Astrocyte of the spinal cord (primary cell): ENCODE results near the gene DCTN2.

ENCODE experiments used
- DNase-seq: peaks from one replicate; pipeline ENCODE4 v3.0.0; 2011; ENCODE audit warnings: low read depth, low spot score
- H3K4me3 ChIP-seq: 2 replicates; pipeline ENCODE4 v1.5.1; 2011; ENCODE audit warnings: low read depth, mild to moderate bottlenecking, low read length, moderate library complexity
- in situ Hi-C: cut with HindIII; loops from 2 replicates; pipeline ENCODE4 v1.10.0; 2017; ENCODE audit warnings: low sequenced_read_pairs
- TF ChIP-seq, protein P1 (sequence below): IDR thresholded peaks from 2 replicates; pipeline ENCODE4 v1.5.1; 2012; ENCODE audit warnings: low read depth, mild to moderate bottlenecking, low read length, inconsistent platforms

DCTN2 gene

DNA sequence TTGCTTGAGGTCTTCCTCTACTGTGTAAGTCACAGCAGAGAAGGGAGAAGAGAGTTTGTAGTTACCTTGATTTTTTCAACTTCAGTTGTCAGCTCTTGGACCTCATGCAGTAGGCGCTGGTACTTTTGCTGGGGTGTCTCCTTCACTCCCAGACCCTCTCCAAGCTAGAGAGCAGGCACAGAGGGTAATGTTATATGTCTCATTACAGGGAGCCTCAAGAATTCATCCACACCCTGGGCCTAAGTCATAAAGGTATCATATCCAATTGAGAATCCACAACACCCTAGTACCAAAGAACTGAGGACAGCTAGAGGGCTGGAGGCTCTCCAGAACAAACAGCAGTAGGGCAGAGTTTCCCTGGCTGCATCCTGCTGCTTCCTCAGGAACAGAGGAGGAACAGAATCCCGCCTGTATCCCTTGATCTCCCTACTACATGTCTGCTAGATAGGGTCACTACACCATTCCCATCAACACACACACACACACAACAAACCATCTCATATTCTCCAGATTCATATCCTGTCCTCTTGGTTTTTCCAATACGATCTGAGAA lies 11.9 kb downstream of the DCTN2 start:
- TF ChIP-seq, protein P1, sequence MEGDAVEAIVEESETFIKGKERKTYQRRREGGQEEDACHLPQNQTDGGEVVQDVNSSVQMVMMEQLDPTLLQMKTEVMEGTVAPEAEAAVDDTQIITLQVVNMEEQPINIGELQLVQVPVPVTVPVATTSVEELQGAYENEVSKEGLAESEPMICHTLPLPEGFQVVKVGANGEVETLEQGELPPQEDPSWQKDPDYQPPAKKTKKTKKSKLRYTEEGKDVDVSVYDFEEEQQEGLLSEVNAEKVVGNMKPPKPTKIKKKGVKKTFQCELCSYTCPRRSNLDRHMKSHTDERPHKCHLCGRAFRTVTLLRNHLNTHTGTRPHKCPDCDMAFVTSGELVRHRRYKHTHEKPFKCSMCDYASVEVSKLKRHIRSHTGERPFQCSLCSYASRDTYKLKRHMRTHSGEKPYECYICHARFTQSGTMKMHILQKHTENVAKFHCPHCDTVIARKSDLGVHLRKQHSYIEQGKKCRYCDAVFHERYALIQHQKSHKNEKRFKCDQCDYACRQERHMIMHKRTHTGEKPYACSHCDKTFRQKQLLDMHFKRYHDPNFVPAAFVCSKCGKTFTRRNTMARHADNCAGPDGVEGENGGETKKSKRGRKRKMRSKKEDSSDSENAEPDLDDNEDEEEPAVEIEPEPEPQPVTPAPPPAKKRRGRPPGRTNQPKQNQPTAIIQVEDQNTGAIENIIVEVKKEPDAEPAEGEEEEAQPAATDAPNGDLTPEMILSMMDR, result no peak
- H3K4me3 ChIP-seq, result no peak overlapping the region
- in situ Hi-C loops, result no loop called here
- no peak for DNase-seq

DNA sequence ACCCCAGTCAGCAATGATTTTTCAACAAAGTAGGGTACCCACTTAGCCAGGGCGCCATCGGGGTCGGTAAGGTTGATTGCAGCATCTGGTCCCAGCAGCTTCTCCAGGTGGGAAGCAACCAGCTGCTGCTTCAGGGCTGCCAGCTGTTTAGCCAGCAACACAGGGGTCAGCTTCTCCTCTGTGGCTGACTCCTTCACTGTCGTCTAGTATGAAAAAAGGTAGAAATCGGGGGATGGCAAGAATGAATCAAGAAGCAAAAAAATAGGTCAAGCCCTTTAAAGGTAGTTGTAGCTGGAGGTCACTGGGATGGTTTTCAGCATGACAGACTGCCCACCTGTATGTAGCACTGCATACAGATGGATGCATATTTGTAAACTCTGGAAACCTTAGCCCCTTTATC lies 12.7 kb downstream of the DCTN2 start:
- TF ChIP-seq, protein P1, result no peak

DNA sequence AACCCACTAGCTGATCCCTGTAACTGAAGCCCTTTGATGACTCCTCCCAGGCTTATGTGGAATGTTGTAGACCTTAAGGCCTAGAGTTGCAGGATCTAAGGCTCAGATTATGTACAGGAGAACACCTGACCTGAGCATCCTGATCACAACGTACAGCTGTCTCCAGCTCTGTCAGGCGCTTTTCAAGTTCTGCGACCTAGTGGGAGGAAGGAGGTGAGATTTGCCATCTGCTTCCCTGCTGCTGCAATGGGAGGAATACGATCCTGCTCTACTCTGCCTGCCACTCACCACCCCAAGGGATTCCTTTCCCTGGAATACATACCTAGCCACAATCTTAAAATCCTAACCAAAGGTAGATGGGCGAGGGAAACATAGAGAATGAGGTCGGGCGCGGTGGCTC lies 13.9 kb downstream of the DCTN2 start:
- no peak overlapping the region for H3K4me3 ChIP-seq
- DNase-seq, result no peak
- TF ChIP-seq, protein P1, result no peak
- in situ Hi-C loops, result no loop called here

More for the DNA sequence above, 12.7 kb downstream of the DCTN2 start:
- in situ Hi-C loops, result no loop called here
- no peak overlapping the region for H3K4me3 ChIP-seq
- no peak for DNase-seq

DNA sequence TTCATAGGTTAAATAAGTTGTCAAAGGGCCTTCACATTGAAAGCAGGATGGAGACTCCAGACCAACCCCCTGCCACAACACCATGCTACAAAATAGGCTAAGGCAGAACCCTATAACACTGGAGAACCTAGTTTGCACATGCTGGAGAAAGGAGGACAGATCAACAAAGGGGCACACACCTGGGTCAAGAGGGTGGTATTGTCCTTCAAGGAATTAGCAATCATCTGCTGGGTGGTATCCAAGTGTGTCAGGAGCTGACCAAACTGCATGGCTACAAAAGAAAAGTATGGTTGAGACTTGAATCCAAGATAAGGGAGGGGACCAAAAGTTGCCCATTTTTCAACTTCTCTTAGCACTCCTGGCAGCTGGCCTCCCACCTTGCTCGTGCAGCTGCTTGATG lies 15.2 kb downstream of the DCTN2 start:
- no peak for DNase-seq
- TF ChIP-seq, protein P1, result no peak
- in situ Hi-C loops, result no loop called here
- no peak overlapping the region for H3K4me3 ChIP-seq

DNA sequence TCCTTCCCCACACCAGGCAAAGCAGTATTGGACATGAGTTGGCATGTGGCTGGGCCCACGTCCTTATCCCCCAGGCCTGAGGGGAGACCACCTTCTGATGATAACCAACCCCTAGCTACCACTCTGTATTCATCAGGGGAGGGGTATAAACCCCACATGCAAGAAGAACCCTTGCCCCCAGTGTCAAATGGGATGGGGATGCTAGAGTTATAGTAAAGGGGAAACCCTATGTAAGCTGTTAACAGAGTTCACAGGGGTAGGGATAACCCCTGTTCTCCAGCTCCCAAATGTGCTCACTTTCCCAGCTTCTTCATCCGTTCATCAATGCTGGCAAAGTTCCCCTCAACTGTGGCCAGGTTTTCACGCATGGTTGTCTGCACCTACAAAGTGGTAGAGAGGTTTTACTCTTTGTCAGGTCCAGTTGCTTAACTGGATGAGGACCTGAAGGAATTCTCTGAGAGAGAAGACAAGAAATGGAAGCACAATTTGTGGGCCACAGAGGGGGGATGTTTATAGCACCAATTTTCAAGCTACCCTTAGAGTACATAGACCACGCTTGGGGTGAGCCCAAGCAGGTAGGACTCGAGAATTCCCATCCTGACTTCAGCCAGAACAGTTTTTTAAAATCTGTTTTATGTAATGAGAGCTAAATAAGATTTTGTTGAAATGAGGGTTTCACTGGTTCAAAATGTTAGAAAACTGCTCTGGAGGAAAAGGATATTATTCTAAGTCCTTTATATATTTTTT lies 16.4 kb downstream of the DCTN2 start:
- DNase-seq, result no peak
- TF ChIP-seq, protein P1, result no peak
- in situ Hi-C loops, result no loop called here
- H3K4me3 ChIP-seq, result no peak overlapping the region

DNA sequence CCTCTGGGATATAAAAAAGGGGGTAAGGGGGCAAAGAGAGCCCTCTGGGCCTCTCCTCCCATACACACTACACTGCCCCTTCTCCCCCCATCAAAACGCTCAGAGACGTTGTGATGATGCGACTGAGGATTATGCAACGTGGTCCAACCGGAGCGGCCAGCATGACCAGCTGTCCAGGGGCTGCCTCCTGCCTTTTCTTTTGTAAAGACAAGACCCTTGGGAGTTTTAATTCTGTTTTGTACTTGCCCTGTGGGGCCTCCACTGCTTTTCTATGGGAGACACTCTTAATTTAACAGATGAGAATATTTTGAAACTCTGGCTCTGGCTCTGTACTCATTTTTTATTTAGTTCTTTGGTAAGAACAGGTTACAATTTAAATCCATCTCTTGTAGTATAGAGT lies 17.2 kb downstream of the DCTN2 start:
- TF ChIP-seq, protein P1, result no peak
- in situ Hi-C loops, result no loop called here
- DNase-seq, result no peak
- no peak overlapping the region for H3K4me3 ChIP-seq
